ENCODE data around the gene MIER3. TPM values are rescaled to one million over a fixed set of nuclear protein-coding genes. Genes with fewer than 3 reads are reported as not detected.

The MIER3 gene
- total and polyA plus RNA-seq, 2 of the 13 experiments (the other 11 are each of a cell fraction or from before 2014, with no cell fraction given), result 14.6 to 38.8 TPM

- TF ChIP-seq ZHX1 (CRISPR knock-in tag; IDR thresholded peaks at IDR 0.05; ENCODE audit: low read depth), result no peak
- TF ChIP-seq TP53 (CRISPR knock-in tag; conservative IDR thresholded peaks at IDR 0.05), result no peak
- no peak for TF ChIP-seq ZNF7 (CRISPR knock-in tag; IDR thresholded peaks at IDR 0.05)
- no peak for TF ChIP-seq CEBPZ (IDR thresholded peaks at IDR 0.05; ENCODE audit: low read length)
- TF ChIP-seq PHF21A (CRISPR knock-in tag; IDR thresholded peaks at IDR 0.05), result peak; percentile 59; the same call in 1 of the 2 replicates
- no peak for TF ChIP-seq ZNF646 (CRISPR knock-in tag; IDR thresholded peaks at IDR 0.05)
- TF ChIP-seq KMT2B (CRISPR knock-in tag; IDR thresholded peaks at IDR 0.05), result 0 out of 2 replicates have a peak, but pooled peaks have one; percentile 18
- no peak; the same call in 1 of the 2 replicates for TF ChIP-seq ZBTB7A (CRISPR knock-in tag; IDR thresholded peaks at IDR 0.05)
- no peak for TF ChIP-seq RBM22 (optimal IDR thresholded peaks at IDR 0.05; ENCODE audit: low read length)
- no peak; the same call in 1 of the 2 replicates for TF ChIP-seq ZGPAT (CRISPR knock-in tag; IDR thresholded peaks at IDR 0.05)
- TF ChIP-seq ZNF205 (CRISPR knock-in tag; IDR thresholded peaks at IDR 0.05), result no peak
- TF ChIP-seq, protein P1, sequence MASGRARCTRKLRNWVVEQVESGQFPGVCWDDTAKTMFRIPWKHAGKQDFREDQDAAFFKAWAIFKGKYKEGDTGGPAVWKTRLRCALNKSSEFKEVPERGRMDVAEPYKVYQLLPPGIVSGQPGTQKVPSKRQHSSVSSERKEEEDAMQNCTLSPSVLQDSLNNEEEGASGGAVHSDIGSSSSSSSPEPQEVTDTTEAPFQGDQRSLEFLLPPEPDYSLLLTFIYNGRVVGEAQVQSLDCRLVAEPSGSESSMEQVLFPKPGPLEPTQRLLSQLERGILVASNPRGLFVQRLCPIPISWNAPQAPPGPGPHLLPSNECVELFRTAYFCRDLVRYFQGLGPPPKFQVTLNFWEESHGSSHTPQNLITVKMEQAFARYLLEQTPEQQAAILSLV (CRISPR knock-in tag; IDR thresholded peaks at IDR 0.05; ENCODE audit: borderline replicate concordance), result peak; percentile 48; the same call in 1 of the 2 replicates
These were observed at the start of gene MIER3 (continued) for GRCh38 chr5:56951946-56952691.
